HepG2 (cell line): ENCODE measurements around the gene PRM2. TPM values are rescaled to one million over a fixed set of nuclear protein-coding genes. Genes with fewer than 3 reads are reported as not detected.

Experiments
- ATAC-seq: fragments of 200-7000 bp; cut with Tn5 transposase; 3 replicates; pipeline ENCODE4 v1.9.1; 2020; ENCODE audit warnings: mild to moderate bottlenecking, moderate library complexity
- BruUV-seq: library from RNA; stranded (reverse); fragments of 400-500 nt; replicated peaks from 2 replicates; lab custom pipeline; 2021; lab: Mats Ljungman, UMichigan
- CTCF ChIA-PET: fragments of 300-600 bp; formaldehyde crosslinking; extraction: SDS; loops from one replicate; lab custom pipeline; 2021; ENCODE audit warnings: low total read pairs, inconsistent platforms, low intra/inter-chr PET ratio; lab: Yijun Ruan, JAX
- POLR2A ChIA-PET: fragments of 350-600 bp; sonication (Branson Sonifier 250); formaldehyde crosslinking; loops from one replicate; lab custom pipeline; 2020; ENCODE audit warnings: antibody characterized with exemption, inconsistent platforms; lab: Yijun Ruan, JAX
- DNase-seq: peaks from one replicate; pipeline ENCODE4 v3.0.0-alpha.2; 2015; ENCODE audit warnings: low spot score
- FAIRE-seq: peaks from 3 replicates; lab custom pipeline; 2011; peaks lifted over from hg19 to GRCh38; lab: Jason Lieb, UNC
- H2AFZ ChIP-seq: one replicate; pipeline ENCODE4 v1.6.1; 2011; ENCODE audit warnings: low read length, inconsistent platforms
- H3K27ac ChIP-seq: fragments of 300-600 bp; 3 replicates; pipeline ENCODE4 v1.8.0; 2011; ENCODE audit warnings: mixed run types, mild to moderate bottlenecking, mixed read lengths, low read length, inconsistent platforms; ENCODE audit not compliant: insufficient read depth; ENCODE audit errors: extremely low read length
- H3K27me3 ChIP-seq, 2 experiments: fragments of 200-600 bp in 1 of 2; 2 replicates in 1 of 2; 3 replicates in 1 of 2; pipeline versions ENCODE4 v1.6.0 to v1.8.0; 2011; ENCODE audit warnings: low read length in 2 of 2, mild to moderate bottlenecking in 2 of 2, moderate library complexity in 2 of 2, inconsistent platforms in 1 of 2; ENCODE audit not compliant: insufficient read depth in 2 of 2, control insufficient read depth in 1 of 2
- H3K36me3 ChIP-seq, 2 experiments: fragments of 200-600 bp in 1 of 2; replicated peaks in 1 of 2; 2 replicates in 1 of 2; 3 replicates in 1 of 2; pipeline versions ENCODE4 v1.5.1 to v1.8.0; 2011; ENCODE audit warnings: low read length in 2 of 2, inconsistent platforms in 1 of 2; ENCODE audit not compliant: insufficient read depth in 2 of 2, control insufficient read depth in 1 of 2
- H3K4me1 ChIP-seq: 2 replicates; pipeline ENCODE4 v1.5.1; 2012; ENCODE audit warnings: low read length, inconsistent platforms; ENCODE audit not compliant: insufficient read depth
- H3K4me2 ChIP-seq: 2 replicates; pipeline ENCODE4 v1.6.0; 2011; ENCODE audit warnings: low read depth, low read length, inconsistent platforms
- H3K4me3 ChIP-seq, 3 experiments: fragments of 200-600 bp in 1 of 3; sonication (generic), shearing (Covaris generic) in 1 of 3; replicated peaks in 1 of 3; 2 replicates each; pipeline ENCODE4 v1.5.1; 2011 to 2016; ENCODE audit warnings: low read length in 3 of 3, inconsistent platforms in 2 of 3, low read depth in 2 of 3, mild to moderate bottlenecking in 2 of 3, control low read depth in 1 of 3, mixed read lengths in 1 of 3; ENCODE audit not compliant: insufficient read depth in 1 of 3
- H3K79me2 ChIP-seq: one replicate; pipeline ENCODE4 v1.6.1; 2011; ENCODE audit warnings: low read length, inconsistent platforms; ENCODE audit not compliant: insufficient read depth
- H3K9ac ChIP-seq: 2 replicates; pipeline ENCODE4 v1.6.0; 2011; ENCODE audit warnings: mild to moderate bottlenecking, low read depth, low read length, inconsistent platforms; ENCODE audit not compliant: insufficient read depth
- H3K9me3 ChIP-seq: 2 replicates; pipeline ENCODE4 v1.5.1; 2012; ENCODE audit warnings: mild to moderate bottlenecking, low read length
- H4K20me1 ChIP-seq: 2 replicates; pipeline ENCODE4 v1.6.0; 2011; ENCODE audit warnings: inconsistent platforms, mild to moderate bottlenecking, low read length, moderate library complexity; ENCODE audit not compliant: insufficient read depth
- MED1 ChIP-seq: sonication (generic); formaldehyde crosslinking; IDR thresholded peaks from 2 replicates; pipeline ENCODE4 v1.4.0; 2020; ENCODE audit warnings: missing genetic modification reagents
- NFKB2 ChIP-seq: sonication (generic); formaldehyde crosslinking; IDR thresholded peaks from 2 replicates; pipeline ENCODE4 v1.4.0; 2020; ENCODE audit warnings: missing genetic modification reagents, borderline replicate concordance
- ZNF556 ChIP-seq: sonication (generic); formaldehyde crosslinking; IDR thresholded peaks from 2 replicates; pipeline ENCODE4 v1.4.0; 2020; ENCODE audit warnings: mild to moderate bottlenecking, missing genetic modification reagents, borderline replicate concordance
- ZNF768 ChIP-seq: sonication (generic); formaldehyde crosslinking; IDR thresholded peaks from 2 replicates; pipeline ENCODE4 v1.4.0; 2020; ENCODE audit warnings: missing genetic modification reagents
- ZNF792 ChIP-seq: IDR thresholded peaks from 2 replicates; pipeline ENCODE4 v1.6.1; 2016
- WGBS: methylation state at CpG from one replicate; pipeline ENCODE4 v1.1.6; 2017; ENCODE audit warnings: low lambda C conversion rate; 5-methylcytosine and 5-hydroxymethylcytosine counted together
- in situ Hi-C: cut with HindIII; loops from 2 replicates; pipeline ENCODE4 v1.10.0; 2017; ENCODE audit warnings: low pct_unique_long_range_greater_than_20kb; ENCODE audit not compliant: extremely low pct_ligation_motif_present
- intact Hi-C: fragments of 100-400 bp; cut with micrococcal nuclease; formaldehyde crosslinking; loops from one replicate; pipeline ENCODE4 v1.10.0; 2022; ENCODE audit not compliant: unreplicated experiment
- polyA plus RNA-seq, 8 experiments: library from polyadenylated mRNA; depleted of rRNA in 3 of 8; stranded (reverse) in 7 of 8; unstranded in 1 of 8; fragments of >200 nt; fragmentation: Illumina TruSeq in 4 of 8; extraction: Trizol in 4 of 8; gene quantifications; 2 replicates each; pipeline versions ENCODE4 v1.2.1 to v1.2.3, GENCODE V29; 2011 to 2016; ENCODE audit warnings: low read depth in 4 of 8, missing spikeins in 1 of 8, mixed read lengths in 1 of 8; ENCODE audit not compliant: insufficient read depth in 1 of 8
- total RNA-seq, 5 experiments: library from RNA; depleted of rRNA; stranded (reverse); fragments of >200 nt; fragmentation: Illumina TruSeq; extraction: Trizol; gene quantifications; 2 replicates each; pipeline ENCODE4 v1.2.3, GENCODE V29; 2016; ENCODE audit warnings: low read depth in 1 of 5
- TF ChIP-seq, protein P1 (sequence below): sonication (generic); formaldehyde crosslinking; IDR thresholded peaks from 2 replicates; pipeline ENCODE4 v1.5.1; 2020; ENCODE audit warnings: mild to moderate bottlenecking, missing genetic modification reagents, moderate library complexity
- TF ChIP-seq, protein P2 (sequence below): sonication (generic); formaldehyde crosslinking; IDR thresholded peaks from 2 replicates; pipeline ENCODE4 v1.4.0; 2020; ENCODE audit warnings: missing genetic modification reagents, borderline replicate concordance
- TF ChIP-seq, protein P3 (sequence below): sonication (generic); formaldehyde crosslinking; IDR thresholded peaks from 2 replicates; pipeline ENCODE4 v1.9.0; 2021; ENCODE audit warnings: mild to moderate bottlenecking, missing genetic modification reagents

Gene PRM2
- total and polyA plus RNA-seq, 2 of the 13 experiments (the other 11 are each of a cell fraction or from before 2014, with no cell fraction given), result 0.54 TPM; not detected in 1

DNA sequence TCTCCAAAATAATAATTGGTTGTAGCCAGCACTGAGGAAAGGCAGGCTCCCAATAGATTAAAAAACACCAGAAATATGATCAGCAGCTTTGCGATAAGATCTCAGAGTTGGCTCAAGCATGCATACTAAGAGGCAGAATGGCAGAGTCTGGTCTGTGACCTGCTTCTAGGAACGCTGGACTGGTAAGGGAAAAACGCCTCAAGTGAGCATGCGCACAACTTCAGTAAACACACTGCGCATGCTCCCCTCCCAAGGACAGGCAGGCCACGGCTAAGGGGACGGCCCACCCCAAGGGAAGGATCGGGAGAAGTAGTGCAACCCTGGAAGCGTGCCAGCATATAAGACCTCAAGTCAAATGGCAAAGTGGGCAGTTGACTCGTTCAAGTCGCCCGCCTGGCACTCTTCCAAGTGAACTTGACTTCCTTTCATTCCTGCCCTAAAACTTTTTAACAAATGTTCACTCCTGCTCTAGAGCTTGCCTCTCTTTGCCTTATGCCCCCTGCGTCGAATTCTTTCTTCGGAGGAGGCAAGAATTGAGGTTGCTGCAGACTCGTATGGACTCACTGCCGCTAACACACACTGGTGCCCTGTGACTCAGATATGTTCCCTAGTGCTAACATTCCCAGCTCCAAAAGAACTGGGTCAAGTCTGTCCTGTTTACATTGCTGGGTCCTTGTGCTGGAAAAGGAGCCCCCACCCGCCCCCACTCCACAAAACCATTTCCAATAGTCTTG lies 27.3 kb upstream of the PRM2 start:
- Histone ChIP-seq H3K4me1 (peaks cover 81% of the 10 kb centered on the region), H3K27me3 (no peaks in the 10 kb centered on the region), H2AFZ (no peak overlapping the region), H3K4me3 (no peak overlapping the region), H3K4me2 (peak overlapping the region; percentile 14; the same call in 1 of the 2 replicates), H3K27ac (peak overlapping the region; percentile 3), H3K9ac (no peak overlapping the region), H3K79me2 (no peaks in the 10 kb centered on the region), H3K36me3 (no peaks in the 10 kb centered on the region), H4K20me1 (no peaks in the 10 kb centered on the region), H3K9me3 (no peaks in the 10 kb centered on the region)
- WGBS, result 63% methylated on average over 18 of the region's 18 CpGs
- BruUV-seq, result no TSS peak
- FAIRE-seq (no peak), DNase-seq (no peak), ATAC-seq (no peak)
- in situ Hi-C loops, result no loop called here
- ChIA-PET CTCF (no interaction called here), POLR2A (interaction anchor here (1.9 to 2.7 kb wide), 2 partner anchors 24 to 47 kb away, joined by 5 to 6 read pairs; partner anchors contain the start of gene SOCS1)
- intact Hi-C loops, result no loop called here
- TF ChIP-seq, protein P1, sequence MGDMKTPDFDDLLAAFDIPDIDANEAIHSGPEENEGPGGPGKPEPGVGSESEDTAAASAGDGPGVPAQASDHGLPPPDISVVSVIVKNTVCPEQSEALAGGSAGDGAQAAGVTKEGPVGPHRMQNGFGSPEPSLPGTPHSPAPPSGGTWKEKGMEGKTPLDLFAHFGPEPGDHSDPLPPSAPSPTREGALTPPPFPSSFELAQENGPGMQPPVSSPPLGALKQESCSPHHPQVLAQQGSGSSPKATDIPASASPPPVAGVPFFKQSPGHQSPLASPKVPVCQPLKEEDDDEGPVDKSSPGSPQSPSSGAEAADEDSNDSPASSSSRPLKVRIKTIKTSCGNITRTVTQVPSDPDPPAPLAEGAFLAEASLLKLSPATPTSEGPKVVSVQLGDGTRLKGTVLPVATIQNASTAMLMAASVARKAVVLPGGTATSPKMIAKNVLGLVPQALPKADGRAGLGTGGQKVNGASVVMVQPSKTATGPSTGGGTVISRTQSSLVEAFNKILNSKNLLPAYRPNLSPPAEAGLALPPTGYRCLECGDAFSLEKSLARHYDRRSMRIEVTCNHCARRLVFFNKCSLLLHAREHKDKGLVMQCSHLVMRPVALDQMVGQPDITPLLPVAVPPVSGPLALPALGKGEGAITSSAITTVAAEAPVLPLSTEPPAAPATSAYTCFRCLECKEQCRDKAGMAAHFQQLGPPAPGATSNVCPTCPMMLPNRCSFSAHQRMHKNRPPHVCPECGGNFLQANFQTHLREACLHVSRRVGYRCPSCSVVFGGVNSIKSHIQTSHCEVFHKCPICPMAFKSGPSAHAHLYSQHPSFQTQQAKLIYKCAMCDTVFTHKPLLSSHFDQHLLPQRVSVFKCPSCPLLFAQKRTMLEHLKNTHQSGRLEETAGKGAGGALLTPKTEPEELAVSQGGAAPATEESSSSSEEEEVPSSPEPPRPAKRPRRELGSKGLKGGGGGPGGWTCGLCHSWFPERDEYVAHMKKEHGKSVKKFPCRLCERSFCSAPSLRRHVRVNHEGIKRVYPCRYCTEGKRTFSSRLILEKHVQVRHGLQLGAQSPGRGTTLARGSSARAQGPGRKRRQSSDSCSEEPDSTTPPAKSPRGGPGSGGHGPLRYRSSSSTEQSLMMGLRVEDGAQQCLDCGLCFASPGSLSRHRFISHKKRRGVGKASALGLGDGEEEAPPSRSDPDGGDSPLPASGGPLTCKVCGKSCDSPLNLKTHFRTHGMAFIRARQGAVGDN (CRISPR knock-in tag), result peak; percentile 75
- TF ChIP-seq MED1 (CRISPR knock-in tag) (0 out of 2 replicates have a peak, but pooled peaks have one; percentile 34), NFKB2 (no peak), ZNF556 (CRISPR knock-in tag) (peak; percentile 32; the same call in 1 of the 2 replicates), ZNF768 (CRISPR knock-in tag) (peak; percentile 35; the same call in 1 of the 2 replicates), ZNF792 (CRISPR knock-in tag) (0 out of 2 replicates have a peak, but pooled peaks have one; percentile 21)
- TF ChIP-seq, protein P2, sequence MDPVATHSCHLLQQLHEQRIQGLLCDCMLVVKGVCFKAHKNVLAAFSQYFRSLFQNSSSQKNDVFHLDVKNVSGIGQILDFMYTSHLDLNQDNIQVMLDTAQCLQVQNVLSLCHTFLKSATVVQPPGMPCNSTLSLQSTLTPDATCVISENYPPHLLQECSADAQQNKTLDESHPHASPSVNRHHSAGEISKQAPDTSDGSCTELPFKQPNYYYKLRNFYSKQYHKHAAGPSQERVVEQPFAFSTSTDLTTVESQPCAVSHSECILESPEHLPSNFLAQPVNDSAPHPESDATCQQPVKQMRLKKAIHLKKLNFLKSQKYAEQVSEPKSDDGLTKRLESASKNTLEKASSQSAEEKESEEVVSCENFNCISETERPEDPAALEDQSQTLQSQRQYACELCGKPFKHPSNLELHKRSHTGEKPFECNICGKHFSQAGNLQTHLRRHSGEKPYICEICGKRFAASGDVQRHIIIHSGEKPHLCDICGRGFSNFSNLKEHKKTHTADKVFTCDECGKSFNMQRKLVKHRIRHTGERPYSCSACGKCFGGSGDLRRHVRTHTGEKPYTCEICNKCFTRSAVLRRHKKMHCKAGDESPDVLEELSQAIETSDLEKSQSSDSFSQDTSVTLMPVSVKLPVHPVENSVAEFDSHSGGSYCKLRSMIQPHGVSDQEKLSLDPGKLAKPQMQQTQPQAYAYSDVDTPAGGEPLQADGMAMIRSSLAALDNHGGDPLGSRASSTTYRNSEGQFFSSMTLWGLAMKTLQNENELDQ (CRISPR knock-in tag), result no peak
- TF ChIP-seq, protein P3, sequence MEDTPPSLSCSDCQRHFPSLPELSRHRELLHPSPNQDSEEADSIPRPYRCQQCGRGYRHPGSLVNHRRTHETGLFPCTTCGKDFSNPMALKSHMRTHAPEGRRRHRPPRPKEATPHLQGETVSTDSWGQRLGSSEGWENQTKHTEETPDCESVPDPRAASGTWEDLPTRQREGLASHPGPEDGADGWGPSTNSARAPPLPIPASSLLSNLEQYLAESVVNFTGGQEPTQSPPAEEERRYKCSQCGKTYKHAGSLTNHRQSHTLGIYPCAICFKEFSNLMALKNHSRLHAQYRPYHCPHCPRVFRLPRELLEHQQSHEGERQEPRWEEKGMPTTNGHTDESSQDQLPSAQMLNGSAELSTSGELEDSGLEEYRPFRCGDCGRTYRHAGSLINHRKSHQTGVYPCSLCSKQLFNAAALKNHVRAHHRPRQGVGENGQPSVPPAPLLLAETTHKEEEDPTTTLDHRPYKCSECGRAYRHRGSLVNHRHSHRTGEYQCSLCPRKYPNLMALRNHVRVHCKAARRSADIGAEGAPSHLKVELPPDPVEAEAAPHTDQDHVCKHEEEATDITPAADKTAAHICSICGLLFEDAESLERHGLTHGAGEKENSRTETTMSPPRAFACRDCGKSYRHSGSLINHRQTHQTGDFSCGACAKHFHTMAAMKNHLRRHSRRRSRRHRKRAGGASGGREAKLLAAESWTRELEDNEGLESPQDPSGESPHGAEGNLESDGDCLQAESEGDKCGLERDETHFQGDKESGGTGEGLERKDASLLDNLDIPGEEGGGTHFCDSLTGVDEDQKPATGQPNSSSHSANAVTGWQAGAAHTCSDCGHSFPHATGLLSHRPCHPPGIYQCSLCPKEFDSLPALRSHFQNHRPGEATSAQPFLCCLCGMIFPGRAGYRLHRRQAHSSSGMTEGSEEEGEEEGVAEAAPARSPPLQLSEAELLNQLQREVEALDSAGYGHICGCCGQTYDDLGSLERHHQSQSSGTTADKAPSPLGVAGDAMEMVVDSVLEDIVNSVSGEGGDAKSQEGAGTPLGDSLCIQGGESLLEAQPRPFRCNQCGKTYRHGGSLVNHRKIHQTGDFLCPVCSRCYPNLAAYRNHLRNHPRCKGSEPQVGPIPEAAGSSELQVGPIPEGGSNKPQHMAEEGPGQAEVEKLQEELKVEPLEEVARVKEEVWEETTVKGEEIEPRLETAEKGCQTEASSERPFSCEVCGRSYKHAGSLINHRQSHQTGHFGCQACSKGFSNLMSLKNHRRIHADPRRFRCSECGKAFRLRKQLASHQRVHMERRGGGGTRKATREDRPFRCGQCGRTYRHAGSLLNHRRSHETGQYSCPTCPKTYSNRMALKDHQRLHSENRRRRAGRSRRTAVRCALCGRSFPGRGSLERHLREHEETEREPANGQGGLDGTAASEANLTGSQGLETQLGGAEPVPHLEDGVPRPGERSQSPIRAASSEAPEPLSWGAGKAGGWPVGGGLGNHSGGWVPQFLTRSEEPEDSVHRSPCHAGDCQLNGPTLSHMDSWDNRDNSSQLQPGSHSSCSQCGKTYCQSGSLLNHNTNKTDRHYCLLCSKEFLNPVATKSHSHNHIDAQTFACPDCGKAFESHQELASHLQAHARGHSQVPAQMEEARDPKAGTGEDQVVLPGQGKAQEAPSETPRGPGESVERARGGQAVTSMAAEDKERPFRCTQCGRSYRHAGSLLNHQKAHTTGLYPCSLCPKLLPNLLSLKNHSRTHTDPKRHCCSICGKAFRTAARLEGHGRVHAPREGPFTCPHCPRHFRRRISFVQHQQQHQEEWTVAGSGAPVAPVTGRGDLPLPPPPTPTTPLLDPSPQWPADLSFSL (CRISPR knock-in tag), result 0 out of 2 replicates have a peak, but pooled peaks have one; percentile 28
